IMR-90 (cell line): ENCODE results near the gene NPSR1. TPM values are rescaled to one million over a fixed set of nuclear protein-coding genes. Genes with fewer than 3 reads are reported as not detected.
"Not testable (repeated sequence)": the region's sequence is repeated elsewhere in the genome, so short reads cannot be mapped to it uniquely, and the experiment has no call there.

ENCODE experiments used
- ATAC-seq: fragments of 200-7000 bp; cut with Tn5 transposase; 2 replicates; pipeline ENCODE4 v1.9.1; 2020; ENCODE audit warnings: low read depth, mild to moderate bottlenecking, moderate library complexity
- BruUV-seq: library from RNA; stranded (reverse); fragments of 400-500 nt; replicated peaks from 2 replicates; lab custom pipeline; 2021; lab: Mats Ljungman, UMichigan
- CTCF ChIA-PET: fragments of 300-600 bp; formaldehyde crosslinking; extraction: SDS; loops from one replicate; lab custom pipeline; 2021; ENCODE audit warnings: antibody characterized with exemption; lab: Yijun Ruan, JAX
- POLR2A ChIA-PET: fragments of 300-600 bp; sonication (Branson Sonifier 250); formaldehyde crosslinking; loops from one replicate; lab custom pipeline; 2022; ENCODE audit warnings: antibody characterized with exemption; ENCODE audit not compliant: unreplicated experiment; lab: Charles Lee
- DNase-seq: peaks from one replicate; pipeline ENCODE4 v3.0.0; 2013
- H2AFZ ChIP-seq: replicated peaks from 2 replicates; pipeline ENCODE3; 2013; ENCODE audit warnings: low read length, mild to moderate bottlenecking; ENCODE audit not compliant: poor library complexity
- H2AK5ac ChIP-seq: 2 replicates; pipeline ENCODE4 v1.6.1; 2013; ENCODE audit warnings: low read depth, low read length, inconsistent platforms
- H2AK9ac ChIP-seq: replicated peaks from 2 replicates; pipeline ENCODE3; 2013; ENCODE audit warnings: mild to moderate bottlenecking, low read depth, low read length, moderate library complexity; ENCODE audit not compliant: poor library complexity
- H2BK120ac ChIP-seq: 2 replicates; pipeline ENCODE4 v1.6.1; 2013; ENCODE audit warnings: low read depth, low read length, inconsistent platforms
- H2BK15ac ChIP-seq: 3 replicates; pipeline ENCODE4 v1.6.1; 2013; ENCODE audit warnings: low read depth, low read length, inconsistent platforms
- H2BK20ac ChIP-seq: 2 replicates; pipeline ENCODE4 v1.6.1; 2013; ENCODE audit warnings: low read depth, mild to moderate bottlenecking, inconsistent platforms, low read length, moderate library complexity
- H2BK5ac ChIP-seq: 2 replicates; pipeline ENCODE4 v1.6.1; 2013; ENCODE audit warnings: mild to moderate bottlenecking, low read depth, low read length, inconsistent platforms; ENCODE audit not compliant: poor library complexity, severe bottlenecking
- H3K14ac ChIP-seq: replicated peaks from 2 replicates; pipeline ENCODE4 v1.6.1; 2013; ENCODE audit warnings: low read depth, low read length, inconsistent platforms
- H3K18ac ChIP-seq: 2 replicates; pipeline ENCODE4 v1.6.1; 2013; ENCODE audit warnings: low read depth, low read length, control low read depth
- H3K23ac ChIP-seq: 2 replicates; pipeline ENCODE4 v1.6.1; 2013; ENCODE audit warnings: low read depth, low read length, inconsistent platforms
- H3K27ac ChIP-seq: 2 replicates; pipeline ENCODE4 v1.5.1; 2013; ENCODE audit warnings: mild to moderate bottlenecking, control low read depth, low read length; ENCODE audit not compliant: insufficient read depth
- H3K27me3 ChIP-seq: 2 replicates; pipeline ENCODE4 v1.6.1; 2013; ENCODE audit warnings: low read length; ENCODE audit not compliant: control insufficient read depth, insufficient read depth
- H3K36me3 ChIP-seq: 2 replicates; pipeline ENCODE4 v1.6.1; 2013; ENCODE audit warnings: low read length, mixed read lengths; ENCODE audit not compliant: control insufficient read depth, insufficient read depth
- H3K4ac ChIP-seq: 2 replicates; pipeline ENCODE4 v1.6.1; 2013; ENCODE audit warnings: low read depth, low read length, inconsistent platforms
- H3K4me1 ChIP-seq: 2 replicates; pipeline ENCODE4 v1.6.1; 2013; ENCODE audit warnings: low read length, mixed read lengths; ENCODE audit not compliant: control insufficient read depth, insufficient read depth
- H3K4me2 ChIP-seq: 2 replicates; pipeline ENCODE4 v1.6.1; 2013; ENCODE audit warnings: low read depth, mild to moderate bottlenecking, control low read depth, low read length, moderate library complexity
- H3K4me3 ChIP-seq: 2 replicates; pipeline ENCODE4 v1.5.1; 2013; ENCODE audit warnings: low read depth, mild to moderate bottlenecking, control low read depth, low read length, moderate library complexity; ENCODE audit not compliant: insufficient read depth
- H3K56ac ChIP-seq: 2 replicates; pipeline ENCODE4 v1.6.1; 2013; ENCODE audit warnings: low read length, inconsistent platforms; ENCODE audit not compliant: insufficient read depth; ENCODE audit errors: extremely low read depth
- H3K79me1 ChIP-seq, 2 experiments: 2 replicates each; pipeline ENCODE4 v1.6.1; 2013; ENCODE audit warnings: low read length in 2 of 2, inconsistent platforms in 1 of 2, low read depth in 1 of 2
- H3K9ac ChIP-seq: 2 replicates; pipeline ENCODE4 v1.6.1; 2013; ENCODE audit warnings: low read depth, low read length, control low read depth
- H3K9me1 ChIP-seq: 2 replicates; pipeline ENCODE4 v1.6.1; 2013; ENCODE audit warnings: low read length, inconsistent platforms; ENCODE audit not compliant: insufficient read depth
- H3K9me3 ChIP-seq: 2 replicates; pipeline ENCODE4 v1.6.1; 2013; ENCODE audit warnings: low read length; ENCODE audit not compliant: control insufficient read depth, insufficient read depth
- H4K20me1 ChIP-seq: 2 replicates; pipeline ENCODE4 v1.6.1; 2013; ENCODE audit warnings: low read length, inconsistent platforms; ENCODE audit not compliant: insufficient read depth
- H4K5ac ChIP-seq: 2 replicates; pipeline ENCODE4 v1.6.1; 2013; ENCODE audit warnings: mild to moderate bottlenecking, low read depth, low read length, control low read depth
- H4K8ac ChIP-seq, 2 experiments: 2 replicates each; pipeline ENCODE4 v1.6.1; 2013; ENCODE audit warnings: low read depth in 2 of 2, low read length in 2 of 2, control low read depth in 1 of 2, inconsistent platforms in 1 of 2
- H4K91ac ChIP-seq: 2 replicates; pipeline ENCODE4 v1.6.1; 2013; ENCODE audit warnings: low read depth, low read length, inconsistent platforms; ENCODE audit not compliant: insufficient read depth
- CTCF ChIP-seq: conservative IDR thresholded peaks from 2 replicates; pipeline ENCODE4 v1.5.1; 2012; ENCODE audit warnings: mild to moderate bottlenecking, low read depth, low read length, improper control_type of control experiment
- WGBS, 2 experiments: methylation state at CpG; one replicate each; pipeline versions ENCODE4 v1.1.5 to v1.1.7; 2013; ENCODE audit warnings: missing lambda C conversion rate in 2 of 2; ENCODE audit not compliant: insufficient read length in 1 of 2; ENCODE audit errors: extremely low coverage in 2 of 2; 5-methylcytosine and 5-hydroxymethylcytosine counted together
- dilution Hi-C: fragments of 300-500 bp; cut with HindIII; formaldehyde crosslinking; loops from one replicate; pipeline ENCODE4 v1.14.3; 2018; ENCODE audit warnings: low sequenced_read_pairs; ENCODE audit not compliant: unreplicated experiment
- in situ Hi-C: fragments of 300-500 bp; cut with MboI; formaldehyde crosslinking; loops from 3 replicates; pipeline ENCODE4 v1.14.3; 2019; ENCODE audit warnings: low sequenced_read_pairs, inconsistent platforms, mixed read lengths
- intact Hi-C: fragments of 100-400 bp; cut with micrococcal nuclease; formaldehyde crosslinking; loops from 2 replicates; pipeline ENCODE4 v1.10.0; 2022
- polyA plus RNA-seq, 3 experiments: library from polyadenylated mRNA; depleted of rRNA; stranded (reverse); fragments of >200 nt; gene quantifications; 2 replicates each; pipeline ENCODE4 v1.2.3, GENCODE V29; 2012; ENCODE audit warnings: low replicate concordance in 1 of 3
- total RNA-seq: library from RNA; depleted of rRNA; stranded (reverse); fragments of >200 nt; gene quantifications from 2 replicates; pipeline ENCODE4 v1.2.3, GENCODE V29; 2012

NPSR1 gene
- total and polyA plus RNA-seq, 2 of the 4 experiments (the other 2 are of a cell fraction) = not detected

GRCh38 chr7:34622771-34623250 is 35.2 kb upstream of the NPSR1 start:
- POLR2A ChIA-PET = no interaction called here
- Histone ChIP-seq H2BK20ac (no peak overlapping the region), H3K27me3 (no peaks in the 10 kb centered on the region), H3K4me1 (no peaks in the 10 kb centered on the region), H4K91ac (no peak overlapping the region), H2AK5ac (no peak overlapping the region), H4K5ac (no peak overlapping the region), H3K14ac (no peak overlapping the region), H3K4me3 (no peak overlapping the region), H3K79me1 (no peaks in the 10 kb centered on the region), H2BK15ac (no peak overlapping the region), H2AK9ac (no peak overlapping the region), H2BK5ac (no peak overlapping the region), H3K27ac (no peak overlapping the region), H3K56ac (no peak overlapping the region), H3K18ac (no peak overlapping the region), H4K8ac (no peak overlapping the region), H2BK120ac (no peak overlapping the region), H2AFZ (no peak overlapping the region), H3K4ac (no peak overlapping the region), H3K9ac (no peak overlapping the region), H4K20me1 (no peaks in the 10 kb centered on the region), H3K9me1 (no peaks in the 10 kb centered on the region), H3K9me3 (peaks cover 3% of the 10 kb centered on the region; the same call in 1 of the 2 replicates), H3K36me3 (no peaks in the 10 kb centered on the region), H3K4me2 (no peak overlapping the region), H3K23ac (no peak overlapping the region)
- DNase-seq (no peak), ATAC-seq (no peak)
- intact Hi-C loops = no loop called here
- WGBS, 2 experiments = 50% methylated on average over 1 of the region's 4 CpGs; no CpG with 5 or more reads in 1 of the 2 experiments
- CTCF ChIA-PET = no interaction called here
- dilution Hi-C loops = no loop called here
- no peak for TF ChIP-seq CTCF
- in situ Hi-C loops = no loop called here
- no TSS peak for BruUV-seq

- intact Hi-C loops, BruUV-seq, H3K79me1 ChIP-seq, H3K4me2 ChIP-seq, H3K36me3 ChIP-seq, H4K8ac ChIP-seq, H2BK15ac ChIP-seq, DNase-seq, H3K4me1 ChIP-seq, H4K91ac ChIP-seq, H4K5ac ChIP-seq, CTCF ChIA-PET, POLR2A ChIA-PET, H2BK20ac ChIP-seq, H3K9me1 ChIP-seq, ATAC-seq, H3K23ac ChIP-seq, dilution Hi-C loops, H2BK120ac ChIP-seq, H2BK5ac ChIP-seq, H3K18ac ChIP-seq, in situ Hi-C loops, H3K9me3 ChIP-seq, H3K14ac ChIP-seq, H3K9ac ChIP-seq, H2AK9ac ChIP-seq, H3K27me3 ChIP-seq, H3K56ac ChIP-seq, H2AK5ac ChIP-seq, H3K27ac ChIP-seq, H2AFZ ChIP-seq, H3K4me3 ChIP-seq, H3K4ac ChIP-seq, H4K20me1 ChIP-seq: not testable (repeated sequence)
- no CpG with 5 or more reads among the region's 4 CpGs for WGBS, 2 experiments
Measured at GRCh38 chr7:34628618-34629017, 29.4 kb upstream of the NPSR1 start.
